Hepatocyte (in vitro differentiated cells): ENCODE measurements around the gene TMC6.

ENCODE experiments used
- EZH2 ChIP-seq: fragments of 200-600 bp; sonication (generic); IDR thresholded peaks from 2 replicates; pipeline ENCODE4 v1.6.1; 2016; ENCODE audit warnings: antibody characterized with exemption, mild to moderate bottlenecking, borderline replicate concordance
- TF ChIP-seq, protein P1 (sequence below): fragments of 200-600 bp; sonication (generic); IDR thresholded peaks from 2 replicates; pipeline ENCODE4 v1.5.1; 2016; ENCODE audit warnings: antibody characterized with exemption, mild to moderate bottlenecking; ENCODE audit not compliant: poor library complexity

GRCh38 chr17:78125976-78126894 is 2.3 kb downstream of the TMC6 start:
- TF ChIP-seq, protein P1, sequence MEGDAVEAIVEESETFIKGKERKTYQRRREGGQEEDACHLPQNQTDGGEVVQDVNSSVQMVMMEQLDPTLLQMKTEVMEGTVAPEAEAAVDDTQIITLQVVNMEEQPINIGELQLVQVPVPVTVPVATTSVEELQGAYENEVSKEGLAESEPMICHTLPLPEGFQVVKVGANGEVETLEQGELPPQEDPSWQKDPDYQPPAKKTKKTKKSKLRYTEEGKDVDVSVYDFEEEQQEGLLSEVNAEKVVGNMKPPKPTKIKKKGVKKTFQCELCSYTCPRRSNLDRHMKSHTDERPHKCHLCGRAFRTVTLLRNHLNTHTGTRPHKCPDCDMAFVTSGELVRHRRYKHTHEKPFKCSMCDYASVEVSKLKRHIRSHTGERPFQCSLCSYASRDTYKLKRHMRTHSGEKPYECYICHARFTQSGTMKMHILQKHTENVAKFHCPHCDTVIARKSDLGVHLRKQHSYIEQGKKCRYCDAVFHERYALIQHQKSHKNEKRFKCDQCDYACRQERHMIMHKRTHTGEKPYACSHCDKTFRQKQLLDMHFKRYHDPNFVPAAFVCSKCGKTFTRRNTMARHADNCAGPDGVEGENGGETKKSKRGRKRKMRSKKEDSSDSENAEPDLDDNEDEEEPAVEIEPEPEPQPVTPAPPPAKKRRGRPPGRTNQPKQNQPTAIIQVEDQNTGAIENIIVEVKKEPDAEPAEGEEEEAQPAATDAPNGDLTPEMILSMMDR = no peak
- TF ChIP-seq EZH2 = no peak
